GM18517 (cell line): ENCODE results near the gene B3GNT8.
A peak's percentile ranks its signal among the peaks of the same experiment; 100 is the strongest.
"Not testable (repeated sequence)": the region's sequence is repeated elsewhere in the genome, so short reads cannot be mapped to it uniquely, and the experiment has no call there.

ENCODE experiments used
- ATAC-seq: cut with Tn5 transposase; IDR thresholded peaks from one replicate; pipeline ENCODE4 v1.9.1; 2021; ENCODE audit warnings: mild to moderate bottlenecking, moderate library complexity; ENCODE audit not compliant: unreplicated experiment

B3GNT8 gene

GRCh38 chr19:41397086-41398049 is 29.8 kb downstream of the B3GNT8 start, which contains the start of the genes BCKDHA and EXOSC5:
Gene BCKDHA, plus strand, starts transcription at chr19:41397818. Its CDS starts 10 bp downstream, at chr19:41397828.
Gene EXOSC5, minus strand, starts transcription at chr19:41397359. Its CDS starts 31 bp downstream, at chr19:41397328.
- peak; percentile 93 for ATAC-seq

DNA sequence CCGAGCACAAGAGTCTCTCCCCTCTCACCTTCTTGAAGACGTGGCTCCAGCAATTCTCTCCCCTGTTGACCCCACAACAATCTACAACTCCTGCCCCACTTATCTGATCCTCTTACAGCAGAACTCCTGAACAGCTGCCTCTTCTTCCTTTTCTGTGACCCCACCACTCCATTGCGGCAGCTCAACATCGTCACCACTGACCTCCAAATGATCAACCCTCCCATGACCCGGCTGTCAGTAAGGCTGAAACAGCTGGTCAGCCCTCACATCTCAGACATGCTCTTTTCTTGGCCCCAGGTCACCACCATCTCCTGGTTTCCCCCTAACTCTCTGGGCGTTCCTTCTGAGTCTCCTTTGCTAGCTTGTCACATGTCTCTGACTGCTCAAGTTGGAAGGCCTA is 31.8 kb downstream of the B3GNT8 start:
- no peak for ATAC-seq

GRCh38 chr19:41392775-41393174 is 34.4 kb downstream of the B3GNT8 start:
- no peak for ATAC-seq

GRCh38 chr19:41391618-41392017 is 35.6 kb downstream of the B3GNT8 start:
- ATAC-seq: no peak

DNA sequence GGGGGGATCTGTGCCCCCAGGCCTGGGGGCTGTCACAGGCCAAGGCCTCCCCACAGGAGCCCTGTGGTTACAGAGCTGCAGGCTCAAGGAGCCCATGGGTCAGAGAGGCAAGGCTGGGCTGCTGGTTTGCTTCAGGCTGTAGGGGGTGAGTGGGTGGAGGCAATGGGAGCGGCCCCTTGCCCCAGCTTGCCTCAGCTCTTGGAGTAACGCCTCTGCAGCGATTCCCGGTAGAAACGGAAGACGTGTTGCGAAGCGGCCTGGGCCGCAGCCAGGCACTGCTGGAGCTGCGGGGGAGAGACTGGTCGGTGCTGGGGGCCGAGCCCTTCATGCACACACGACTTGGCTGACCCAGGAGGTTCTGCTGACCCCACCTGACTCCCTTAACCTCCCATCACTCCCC is 40.7 kb downstream of the B3GNT8 start:
- ATAC-seq: no peak

DNA sequence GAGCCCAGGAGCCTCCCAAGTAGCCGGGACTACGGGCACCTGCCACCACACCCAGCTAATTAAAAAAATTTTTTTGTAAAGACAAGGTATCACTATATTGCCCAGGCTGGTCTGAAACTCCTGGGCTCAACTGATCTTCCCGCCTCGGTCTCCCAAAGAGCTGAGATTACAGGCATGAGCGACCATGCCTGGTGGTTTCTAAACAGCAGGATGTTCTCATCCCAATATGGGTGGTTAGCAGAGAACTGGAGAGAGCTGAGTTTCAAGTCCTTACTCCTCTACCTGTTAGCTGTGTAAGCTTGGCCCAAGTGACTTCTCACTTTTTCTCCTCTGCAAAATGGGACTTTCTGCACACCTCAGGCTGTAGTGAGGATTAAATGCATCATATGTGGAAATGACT is 42.8 kb downstream of the B3GNT8 start:
- ATAC-seq: no peak

- ATAC-seq: not testable (repeated sequence)
Observed at GRCh38 chr19:41381536-41381935, 45.6 kb downstream of the B3GNT8 start.

DNA sequence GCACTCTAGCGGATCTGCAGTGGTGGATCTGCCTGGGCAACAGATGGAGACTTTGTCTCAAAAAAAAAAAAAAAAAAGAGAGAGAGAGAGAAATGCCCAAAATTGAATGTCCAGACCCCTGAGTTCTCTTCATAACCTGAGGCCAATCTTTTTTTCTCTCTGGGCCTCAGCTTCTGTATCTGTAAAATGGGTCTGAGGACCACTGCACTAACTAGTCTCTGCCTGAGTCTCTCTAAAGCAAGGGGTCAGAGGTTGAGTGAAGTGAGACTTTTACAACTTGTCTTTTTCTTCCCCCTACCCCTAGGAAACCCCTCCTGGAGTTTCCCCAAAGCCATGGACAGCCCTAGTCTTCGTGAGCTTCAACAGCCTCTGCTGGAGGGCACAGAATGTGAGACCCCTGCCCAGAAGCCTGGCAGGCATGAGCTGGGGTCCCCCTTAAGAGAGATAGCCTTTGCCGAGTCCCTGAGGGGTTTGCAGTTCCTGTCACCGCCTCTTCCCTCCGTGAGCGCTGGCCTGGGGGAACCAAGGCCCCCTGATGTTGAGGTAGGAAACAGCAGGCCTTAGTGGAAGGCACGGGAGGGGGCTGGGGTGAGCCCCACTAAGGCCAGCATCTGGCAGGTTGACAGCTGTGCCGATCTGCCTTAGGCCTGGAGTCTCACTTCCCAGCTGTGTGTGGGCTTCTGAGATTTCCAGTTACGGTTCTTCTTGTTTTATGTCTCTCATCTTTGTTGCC is 49.0 kb downstream of the B3GNT8 start:
- ATAC-seq: no peak

DNA sequence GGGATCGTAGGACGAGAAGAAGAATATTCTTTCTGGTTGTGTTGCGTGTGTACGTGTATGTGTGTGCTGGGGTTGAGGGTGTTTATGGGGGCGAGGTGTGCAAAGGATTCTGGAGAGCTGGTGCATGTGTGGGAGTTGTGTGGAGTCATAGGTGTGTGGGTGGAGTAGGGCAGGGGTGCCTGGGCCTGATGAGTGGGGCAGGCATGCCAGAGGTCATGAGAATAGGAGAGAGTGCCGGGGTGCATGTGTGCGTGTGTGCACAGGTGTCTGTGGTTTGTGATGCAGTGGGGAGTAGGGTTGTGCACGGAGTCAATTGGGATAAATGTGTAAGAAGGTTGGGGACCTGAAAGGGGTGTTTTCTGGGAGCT is 50.2 kb downstream of the B3GNT8 start:
- no peak for ATAC-seq

GRCh38 chr19:41376241-41376997 is 50.8 kb downstream of the B3GNT8 start, which contains the start of gene TMEM91:
Gene TMEM91, plus strand, starts transcription at chr19:41376533. Its CDS starts 1,777 bp downstream, at chr19:41378310.
- no peak for ATAC-seq
